ENCODE measurements around the gene MAB21L2. TPM values are rescaled to one million over a fixed set of nuclear protein-coding genes. Genes with fewer than 3 reads are reported as not detected.

MAB21L2 gene
- total RNA-seq, 2 experiments from 2014 or later = not detected

DNA sequence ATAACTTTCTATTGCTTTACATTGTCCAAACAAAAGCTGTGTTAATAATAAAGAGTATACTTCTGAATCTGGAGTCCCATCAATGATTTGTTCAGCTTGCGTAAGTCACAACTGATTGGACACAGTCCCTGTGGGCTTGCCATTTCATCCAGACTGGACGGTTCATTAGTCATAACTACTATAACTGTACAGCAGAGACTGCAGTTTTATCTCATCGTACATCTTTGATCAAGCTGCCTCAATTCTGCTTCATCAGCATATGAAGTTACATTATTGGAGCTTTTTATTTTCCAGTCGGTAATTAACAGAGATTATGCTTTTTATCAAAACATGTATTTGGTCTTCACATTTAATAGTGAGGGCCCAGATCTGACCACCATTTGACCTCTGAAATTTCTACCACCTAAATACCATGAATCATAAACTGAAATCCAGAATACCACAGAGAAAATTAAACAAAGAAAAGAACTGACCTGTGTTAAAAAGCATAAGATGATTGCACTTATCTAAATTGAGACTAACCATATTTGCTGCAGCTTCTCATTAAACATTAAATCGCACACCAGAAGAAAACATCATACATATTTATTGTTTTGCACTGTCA, 12.5 kb upstream of the MAB21L2 start:
- no peak overlapping the region for H3K4me3 Mint-ChIP-seq
- ChIA-PET POLR2A (no interaction called here), CTCF (no interaction called here)
- no peak for ATAC-seq
- DNase-seq = no peak
- peaks cover 17% of the 10 kb centered on the region for H3K36me3 Mint-ChIP-seq (ENCODE audit: low read depth)
- no peaks in the 10 kb centered on the region for H3K27me3 Mint-ChIP-seq
- peaks cover 3% of the 10 kb centered on the region for H3K9me3 Mint-ChIP-seq
- H3K4me1 Mint-ChIP-seq (ENCODE audit: low read depth) = peaks cover 11% of the 10 kb centered on the region
- H3K27ac Mint-ChIP-seq = no peak overlapping the region
- intact Hi-C loops (cut with micrococcal nuclease) = no loop called here
- TF ChIP-seq, protein P1, sequence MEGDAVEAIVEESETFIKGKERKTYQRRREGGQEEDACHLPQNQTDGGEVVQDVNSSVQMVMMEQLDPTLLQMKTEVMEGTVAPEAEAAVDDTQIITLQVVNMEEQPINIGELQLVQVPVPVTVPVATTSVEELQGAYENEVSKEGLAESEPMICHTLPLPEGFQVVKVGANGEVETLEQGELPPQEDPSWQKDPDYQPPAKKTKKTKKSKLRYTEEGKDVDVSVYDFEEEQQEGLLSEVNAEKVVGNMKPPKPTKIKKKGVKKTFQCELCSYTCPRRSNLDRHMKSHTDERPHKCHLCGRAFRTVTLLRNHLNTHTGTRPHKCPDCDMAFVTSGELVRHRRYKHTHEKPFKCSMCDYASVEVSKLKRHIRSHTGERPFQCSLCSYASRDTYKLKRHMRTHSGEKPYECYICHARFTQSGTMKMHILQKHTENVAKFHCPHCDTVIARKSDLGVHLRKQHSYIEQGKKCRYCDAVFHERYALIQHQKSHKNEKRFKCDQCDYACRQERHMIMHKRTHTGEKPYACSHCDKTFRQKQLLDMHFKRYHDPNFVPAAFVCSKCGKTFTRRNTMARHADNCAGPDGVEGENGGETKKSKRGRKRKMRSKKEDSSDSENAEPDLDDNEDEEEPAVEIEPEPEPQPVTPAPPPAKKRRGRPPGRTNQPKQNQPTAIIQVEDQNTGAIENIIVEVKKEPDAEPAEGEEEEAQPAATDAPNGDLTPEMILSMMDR (IDR thresholded peaks at IDR 0.05) = no peak

DNA sequence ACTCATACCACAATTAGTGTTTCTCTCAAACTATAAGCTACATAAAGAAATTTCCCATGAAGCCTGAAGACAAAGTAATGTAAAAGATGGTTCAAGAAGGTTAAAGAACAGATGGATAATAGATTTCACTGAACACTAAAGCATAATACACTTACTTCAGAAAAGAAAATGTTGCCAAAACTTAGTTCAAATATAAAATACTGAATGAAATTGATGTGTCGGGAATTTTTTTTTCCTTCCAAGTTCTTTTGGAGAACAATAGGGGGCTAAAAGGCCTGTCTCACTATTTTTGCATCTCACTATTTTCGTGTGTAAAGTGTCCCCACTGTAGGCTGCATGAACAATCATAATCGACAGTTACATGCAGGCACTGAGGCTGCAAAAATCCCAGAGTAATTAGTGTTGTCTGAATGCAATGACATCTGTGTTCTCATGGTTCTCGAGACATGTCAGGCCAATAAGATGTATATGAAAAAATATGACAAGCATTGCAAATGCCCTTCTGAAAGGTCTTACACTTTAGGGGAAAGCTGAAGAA, 11.9 kb upstream of the MAB21L2 start:
- Mint-ChIP-seq H3K27ac (no peak overlapping the region), H3K4me1 (ENCODE audit: low read depth) (peaks cover 11% of the 10 kb centered on the region), H3K36me3 (ENCODE audit: low read depth) (peaks cover 11% of the 10 kb centered on the region), H3K4me3 (no peak overlapping the region), H3K27me3 (no peaks in the 10 kb centered on the region), H3K9me3 (peaks cover under 1% of the 10 kb centered on the region)
- ATAC-seq (no peak), DNase-seq (no peak)
- ChIA-PET CTCF (no interaction called here), POLR2A (no interaction called here)
- intact Hi-C loops (cut with micrococcal nuclease) = no loop called here
- TF ChIP-seq, protein P1 (IDR thresholded peaks at IDR 0.05) = no peak

DNA sequence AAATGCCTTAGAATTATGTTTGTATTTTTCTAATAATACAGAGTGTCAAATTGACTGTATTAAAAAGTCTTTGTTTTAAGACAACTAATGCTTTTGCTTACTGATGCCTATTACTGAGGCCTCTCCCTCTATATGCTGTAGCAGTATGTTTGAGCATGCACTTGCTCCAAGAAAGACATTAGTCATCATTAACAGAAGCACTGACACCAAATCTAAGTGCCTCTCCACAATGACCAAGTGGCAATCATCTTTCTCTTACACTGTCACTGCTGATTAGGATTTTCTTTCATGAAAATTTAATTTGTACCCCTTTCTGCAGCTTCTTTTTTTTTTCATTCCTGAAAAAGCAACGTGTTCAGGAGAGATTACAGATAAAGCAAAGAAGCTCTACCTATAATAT, 11.1 kb upstream of the MAB21L2 start:
- H3K4me3 Mint-ChIP-seq = no peak overlapping the region
- H3K9me3 Mint-ChIP-seq = no peaks in the 10 kb centered on the region
- TF ChIP-seq, protein P1 (IDR thresholded peaks at IDR 0.05) = no peak
- CTCF ChIA-PET = no interaction called here
- no peak for ATAC-seq
- no peak overlapping the region for H3K27ac Mint-ChIP-seq
- H3K4me1 Mint-ChIP-seq (ENCODE audit: low read depth) = peaks cover 11% of the 10 kb centered on the region
- no peak for DNase-seq
- intact Hi-C loops (cut with micrococcal nuclease) = no loop called here
- no peaks in the 10 kb centered on the region for H3K27me3 Mint-ChIP-seq
- peaks cover 9% of the 10 kb centered on the region for H3K36me3 Mint-ChIP-seq (ENCODE audit: low read depth)
- POLR2A ChIA-PET = no interaction called here

DNA sequence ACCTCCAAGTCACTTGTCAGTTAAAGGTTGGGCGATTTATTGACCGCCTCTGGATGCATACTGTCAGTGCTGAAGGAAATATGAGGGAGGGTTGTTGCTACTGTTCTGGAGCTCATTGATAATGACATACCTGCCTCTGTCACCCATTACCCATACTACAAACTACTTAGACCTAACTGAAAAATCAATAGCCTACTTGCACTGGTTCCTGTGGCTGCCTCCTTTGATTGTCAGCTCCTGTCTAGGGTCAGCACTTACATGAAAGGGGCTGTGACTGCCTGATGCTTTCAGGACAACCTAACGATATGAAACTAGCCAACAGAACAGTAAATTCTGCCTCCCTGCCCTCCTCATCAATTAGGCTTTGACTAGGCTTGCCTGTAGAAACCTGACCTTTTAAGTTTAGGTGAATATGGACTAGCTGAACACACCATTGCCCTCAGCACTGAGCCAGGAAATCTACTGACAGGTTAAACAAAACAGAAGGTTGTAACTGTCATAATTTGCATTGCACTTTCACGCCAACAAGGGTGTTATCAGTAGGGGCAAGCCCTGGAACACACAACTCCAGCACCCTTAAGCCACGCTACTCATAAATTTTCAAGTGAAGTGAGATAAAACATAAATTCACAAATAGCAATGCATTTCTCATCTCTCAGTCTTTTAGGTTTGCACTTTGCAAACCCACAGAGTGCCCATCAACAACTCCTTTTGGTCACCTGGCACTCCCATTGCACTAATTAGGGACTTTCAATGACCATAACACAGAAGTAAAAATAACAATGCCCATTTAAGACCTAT, 9.0 kb upstream of the MAB21L2 start:
- TF ChIP-seq, protein P1 (IDR thresholded peaks at IDR 0.05) = no peak
- no peaks in the 10 kb centered on the region for H3K27me3 Mint-ChIP-seq
- peaks cover 6% of the 10 kb centered on the region for H3K36me3 Mint-ChIP-seq (ENCODE audit: low read depth)
- no peak overlapping the region for H3K4me3 Mint-ChIP-seq
- DNase-seq (no peak), ATAC-seq (peak; percentile 49)
- no peaks in the 10 kb centered on the region for H3K9me3 Mint-ChIP-seq
- H3K27ac Mint-ChIP-seq = no peak overlapping the region
- ChIA-PET POLR2A (no interaction called here), CTCF (no interaction called here)
- peaks cover 11% of the 10 kb centered on the region for H3K4me1 Mint-ChIP-seq (ENCODE audit: low read depth)
- intact Hi-C loops (cut with micrococcal nuclease) = no loop called here

DNA sequence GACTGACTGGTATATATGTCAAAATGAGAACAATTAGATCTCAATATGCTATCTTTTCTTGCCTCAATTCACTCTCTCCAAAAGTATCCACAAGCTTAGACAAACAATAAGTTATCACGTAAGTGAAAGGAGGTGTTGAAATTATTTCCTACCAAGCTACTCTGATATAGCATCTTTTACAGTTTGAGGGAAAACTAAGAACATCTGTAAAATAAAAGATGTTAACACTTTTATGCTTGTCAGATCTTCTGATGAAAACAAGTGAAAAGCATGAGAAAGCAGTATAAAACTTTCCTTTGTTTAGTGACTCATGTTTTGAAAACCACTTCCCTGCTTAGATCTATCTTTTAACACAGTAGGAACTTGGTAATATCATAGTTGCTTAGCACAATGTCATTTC, 8.4 kb upstream of the MAB21L2 start:
- H3K27ac Mint-ChIP-seq = no peak overlapping the region
- TF ChIP-seq, protein P1 (IDR thresholded peaks at IDR 0.05) = no peak
- intact Hi-C loops (cut with micrococcal nuclease) = no loop called here
- no peaks in the 10 kb centered on the region for H3K9me3 Mint-ChIP-seq
- ChIA-PET POLR2A (no interaction called here), CTCF (no interaction called here)
- DNase-seq (no peak), ATAC-seq (peak; percentile 42)
- H3K36me3 Mint-ChIP-seq (ENCODE audit: low read depth) = peaks cover 6% of the 10 kb centered on the region
- H3K4me1 Mint-ChIP-seq (ENCODE audit: low read depth) = peaks cover 11% of the 10 kb centered on the region
- no peak overlapping the region for H3K4me3 Mint-ChIP-seq
- H3K27me3 Mint-ChIP-seq = no peaks in the 10 kb centered on the region

Data from activated CD8-positive, alpha-beta T cell treated with anti-CD3 and anti-CD28 coated beads for 36 hours (primary cell).